Activated naive CD4-positive, alpha-beta T cell (primary cell): ENCODE data around the gene ADARB1.

Experiments
- DNase-seq, 4 experiments: peaks; one replicate each; lab custom pipeline; 2025; lab: John Stamatoyannopoulos, UW

The ADARB1 gene

DNA sequence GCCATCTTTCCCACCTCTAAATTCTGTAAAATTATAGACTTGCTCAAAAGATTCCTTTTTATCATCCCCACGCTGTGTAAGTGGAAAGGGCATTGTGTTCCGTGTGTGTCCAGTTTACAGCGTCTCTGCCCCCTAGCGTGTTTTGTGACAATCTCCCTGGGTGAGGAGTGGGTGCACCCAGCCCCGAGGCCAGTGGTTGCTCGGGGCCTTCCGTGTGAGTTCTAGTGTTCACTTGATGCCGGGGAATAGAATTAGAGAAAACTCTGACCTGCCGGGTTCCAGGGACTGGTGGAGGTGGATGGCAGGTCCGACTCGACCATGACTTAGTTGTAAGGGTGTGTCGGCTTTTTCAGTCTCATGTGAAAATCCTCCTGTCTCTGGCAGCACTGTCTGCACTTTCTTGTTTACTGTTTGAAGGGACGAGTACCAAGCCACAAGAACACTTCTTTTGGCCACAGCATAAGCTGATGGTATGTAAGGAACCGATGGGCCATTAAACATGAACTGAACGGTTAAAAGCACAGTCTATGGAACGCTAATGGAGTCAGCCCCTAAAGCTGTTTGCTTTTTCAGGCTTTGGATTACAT is 151.5 kb downstream of the ADARB1 start:
- DNase-seq: no peak

DNA sequence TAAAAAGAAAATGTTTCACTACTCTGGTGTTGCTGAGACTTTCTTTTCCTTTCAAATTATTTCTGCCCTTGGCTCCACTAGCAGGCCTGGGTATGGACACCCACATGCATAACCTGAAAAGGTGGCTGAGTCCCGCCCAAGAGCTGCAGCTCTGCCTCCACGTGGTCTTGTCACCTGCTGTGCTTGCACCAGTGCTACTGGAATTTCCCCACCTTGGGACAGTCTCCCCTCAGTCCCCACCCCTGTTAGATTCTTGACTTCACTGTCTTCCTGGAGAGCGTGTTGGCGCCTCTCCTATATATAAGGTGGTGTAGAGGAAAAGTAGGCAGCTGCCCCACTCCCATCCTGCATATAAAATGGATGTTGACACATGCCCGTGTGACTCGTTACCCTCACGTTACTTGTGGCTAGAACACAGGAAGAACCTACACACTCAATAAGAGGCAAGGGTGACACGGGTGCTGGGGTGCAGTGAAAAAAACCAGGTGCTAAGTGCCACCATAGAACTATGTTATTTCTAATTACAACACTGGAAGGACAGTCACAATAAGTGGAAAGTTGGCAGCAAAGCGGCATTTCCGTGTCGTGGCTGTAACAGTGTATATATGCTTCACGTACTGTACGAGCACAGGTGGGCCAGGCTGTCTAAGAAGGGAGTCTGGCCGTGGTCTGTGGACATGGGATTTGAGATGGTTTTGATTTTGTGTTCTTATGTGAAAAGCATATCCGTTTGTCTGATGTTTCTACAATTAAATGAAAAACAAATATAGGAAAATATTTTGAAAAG is 152.4 kb downstream of the ADARB1 start:
- no peak for DNase-seq

DNA sequence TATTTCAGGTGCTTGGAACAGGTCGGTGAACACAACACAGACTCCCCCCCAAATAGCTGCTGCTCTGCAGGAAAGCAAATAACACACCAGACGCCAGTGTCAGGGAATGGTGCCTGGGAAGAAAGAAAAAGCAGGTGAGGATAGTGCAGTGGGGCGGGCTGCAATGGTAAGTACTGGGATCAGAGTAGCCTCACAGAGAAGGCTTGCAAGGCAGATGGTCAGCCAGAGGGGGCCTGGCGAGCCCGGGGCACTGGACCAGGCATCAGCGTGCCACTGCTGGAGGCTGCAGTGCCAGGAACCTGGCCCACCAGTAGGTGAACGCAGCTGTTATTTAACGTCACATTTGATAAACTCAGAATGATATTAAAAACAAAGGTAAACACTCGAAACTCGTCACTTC is 153.4 kb downstream of the ADARB1 start:
- no peak for DNase-seq

DNA sequence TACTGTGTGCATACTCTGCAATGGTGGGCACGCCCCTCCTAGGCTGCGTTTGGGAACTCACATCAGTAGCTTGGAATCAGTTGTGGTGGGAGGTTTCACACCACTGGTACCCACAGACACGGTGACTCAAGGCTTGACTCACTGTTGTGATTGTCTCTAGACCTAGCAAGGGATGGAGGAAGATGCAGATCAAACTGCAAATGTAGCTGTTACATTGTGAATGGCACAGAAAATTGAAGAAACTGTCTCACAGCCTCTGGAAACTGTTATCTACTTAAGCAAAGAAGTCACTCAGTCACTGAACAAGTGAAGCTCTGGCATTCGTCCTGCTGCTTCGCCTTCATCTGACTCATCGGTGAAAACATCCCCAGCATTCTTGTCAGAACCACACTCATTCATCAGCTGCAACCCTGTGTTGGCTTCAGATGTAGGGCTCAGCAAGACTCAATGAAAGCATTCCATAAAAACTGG is 153.8 kb downstream of the ADARB1 start:
- DNase-seq: peak in 1 of 4 experiments; percentile 17

DNA sequence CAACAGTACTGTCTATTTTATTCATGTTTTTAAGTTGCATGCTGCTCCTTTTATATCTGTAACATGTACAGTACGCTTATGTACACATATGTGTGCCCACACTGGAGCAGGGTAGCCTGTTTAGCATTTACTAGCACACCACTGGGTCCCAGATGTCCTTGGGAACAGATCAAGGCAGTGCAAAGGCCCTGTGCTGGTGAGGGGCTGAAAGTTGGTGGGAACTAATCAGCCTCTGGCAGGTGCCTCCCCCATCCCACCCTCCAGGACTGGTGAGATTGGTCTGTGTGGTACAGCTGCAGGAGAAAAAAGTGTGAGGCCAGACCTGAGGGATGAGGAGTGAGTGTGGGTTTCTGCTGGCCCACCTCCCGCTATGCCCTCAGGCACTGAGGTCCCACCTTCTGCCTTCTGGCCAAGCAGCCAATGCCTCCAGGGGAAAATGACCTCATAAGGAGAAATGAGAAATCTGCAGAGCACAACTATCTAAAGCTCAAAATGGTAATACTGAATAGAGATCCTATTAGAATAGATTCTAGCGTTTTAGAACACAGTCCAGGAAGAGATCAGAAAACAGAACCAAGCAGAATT is 154.4 kb downstream of the ADARB1 start:
- DNase-seq: no peak

DNA sequence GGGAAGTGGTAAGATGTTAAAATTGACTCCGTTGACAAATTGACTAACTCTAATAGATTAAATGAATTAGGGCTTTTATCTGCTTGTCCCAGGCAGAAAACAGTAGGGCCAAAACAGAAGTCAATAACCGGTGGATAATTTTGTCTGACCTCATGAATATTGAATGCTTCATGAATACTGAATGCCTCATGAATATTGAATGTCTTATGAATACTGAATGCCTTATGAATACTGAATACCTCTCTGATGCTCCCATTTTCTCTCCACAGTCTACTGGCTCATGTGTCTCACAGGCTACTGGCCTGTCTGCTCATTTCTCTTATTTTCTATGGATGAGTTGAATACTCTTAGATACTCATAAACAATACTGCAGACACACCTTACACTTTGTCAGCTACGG is 157.3 kb downstream of the ADARB1 start:
- no peak for DNase-seq

DNA sequence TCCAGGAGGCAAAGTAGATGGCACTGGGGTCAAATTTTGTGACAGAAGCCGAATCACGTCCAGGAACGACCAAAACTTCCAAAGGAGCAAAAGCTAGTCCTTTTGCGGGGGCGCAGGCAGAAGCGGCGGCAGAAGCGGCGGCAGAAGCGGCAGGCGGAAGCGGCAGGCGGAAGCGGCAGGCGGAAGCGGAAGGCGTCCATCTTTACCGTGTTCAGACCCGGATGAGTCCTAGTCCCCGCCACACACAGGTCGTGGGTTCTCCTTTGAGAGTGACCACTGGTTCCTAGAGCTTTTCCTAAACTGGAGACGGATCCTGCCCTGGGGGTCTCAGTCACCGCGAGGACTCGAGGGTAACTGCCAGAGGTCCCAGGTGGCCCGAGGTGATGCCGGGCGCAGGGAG is 159.7 kb downstream of the ADARB1 start:
- no peak for DNase-seq

DNA sequence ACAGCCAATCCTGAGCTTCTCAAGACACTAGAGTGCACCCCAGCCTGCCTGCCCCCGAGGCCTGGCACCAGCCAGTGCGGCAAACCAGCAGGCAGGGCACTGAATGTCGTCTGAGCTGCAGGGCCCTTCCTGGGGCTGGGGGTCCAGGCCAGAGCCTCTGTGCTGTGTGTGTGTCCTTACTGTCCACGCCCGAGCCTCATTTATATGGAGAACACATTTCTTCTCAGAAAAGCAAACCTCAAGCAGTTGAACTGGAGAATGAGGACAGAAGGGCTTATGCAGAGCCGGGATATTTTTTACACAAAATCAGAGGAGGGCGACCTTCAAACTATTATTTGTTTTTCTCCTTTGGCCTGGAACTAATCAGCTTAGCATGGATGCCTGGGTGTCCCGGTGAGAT is 160.6 kb downstream of the ADARB1 start:
- no peak for DNase-seq

DNA sequence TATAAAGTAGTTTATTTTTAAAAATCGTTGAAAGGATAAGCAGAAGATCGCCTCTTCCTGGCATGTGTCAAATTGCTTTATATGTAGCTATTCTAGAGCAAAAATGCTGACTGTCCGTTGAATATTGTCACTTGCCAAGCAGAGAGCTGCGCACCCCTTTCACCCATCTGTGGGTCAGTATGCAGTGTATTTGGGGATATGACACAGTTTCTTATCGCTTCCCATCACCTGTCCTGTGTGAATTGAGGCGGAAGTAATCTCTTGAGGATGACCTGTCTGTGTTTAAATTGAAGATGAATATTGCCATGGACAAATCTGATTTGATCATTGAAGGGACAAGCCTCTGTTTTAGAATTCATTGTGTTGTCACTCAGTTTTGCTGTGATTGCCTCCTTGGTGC is 161.1 kb downstream of the ADARB1 start:
- no peak for DNase-seq

DNA sequence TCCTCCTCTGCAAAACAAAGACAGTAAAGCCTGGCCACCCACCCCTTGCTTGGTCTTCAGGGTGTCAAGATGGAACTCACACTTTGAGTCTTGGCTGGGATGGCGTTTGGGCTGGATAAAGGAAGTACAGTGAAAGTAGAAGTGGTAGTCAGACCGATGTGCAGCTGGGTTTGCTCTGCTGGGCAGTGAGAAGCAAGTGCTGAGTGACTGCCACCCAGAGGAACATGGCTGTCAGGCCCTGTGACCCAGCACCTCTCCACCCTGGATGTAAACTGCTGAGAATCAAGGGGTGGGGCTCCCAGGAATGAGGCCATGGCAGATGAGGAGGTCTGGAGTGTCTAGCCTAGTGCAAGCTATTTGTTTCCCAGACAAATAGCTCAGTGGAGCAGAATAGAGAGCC is 162.1 kb downstream of the ADARB1 start:
- no peak for DNase-seq

DNA sequence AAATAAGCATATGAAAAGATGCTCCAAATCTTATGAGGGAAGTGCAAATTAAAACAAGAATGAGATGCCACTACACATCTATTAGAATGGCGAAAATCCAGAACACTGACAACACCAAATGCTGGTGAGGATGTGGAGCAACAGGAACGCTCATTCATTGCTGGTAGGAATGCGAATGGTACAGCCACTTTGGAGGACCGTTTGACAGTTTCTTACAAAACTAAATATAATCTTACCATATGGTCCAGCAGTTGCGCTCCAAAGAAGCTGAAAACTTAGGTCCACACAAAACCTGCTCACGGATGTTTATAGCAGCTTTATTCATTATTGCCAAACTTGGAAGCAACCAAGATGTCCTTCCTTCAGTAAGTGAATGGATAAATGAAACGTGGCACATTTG is 163.0 kb downstream of the ADARB1 start:
- DNase-seq: no peak

DNA sequence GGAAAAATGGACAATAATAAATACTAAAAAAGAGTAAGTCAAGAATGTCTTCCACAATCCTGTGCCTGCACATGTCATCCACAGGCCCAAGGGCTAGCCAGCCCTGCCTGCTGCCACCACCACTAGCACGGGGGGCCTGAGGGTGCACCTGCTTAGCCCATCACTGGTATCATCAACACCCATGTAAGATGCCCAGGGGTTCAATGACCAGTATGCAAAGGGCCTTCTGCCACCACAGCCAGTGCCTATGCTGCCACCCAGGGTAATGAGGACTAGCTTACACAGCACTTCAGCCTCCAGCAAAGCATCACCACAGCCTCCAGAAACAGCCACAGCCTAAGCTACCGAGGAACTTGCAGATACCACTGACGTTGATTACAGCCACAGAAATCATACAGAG is 167.0 kb downstream of the ADARB1 start:
- no peak for DNase-seq

DNA sequence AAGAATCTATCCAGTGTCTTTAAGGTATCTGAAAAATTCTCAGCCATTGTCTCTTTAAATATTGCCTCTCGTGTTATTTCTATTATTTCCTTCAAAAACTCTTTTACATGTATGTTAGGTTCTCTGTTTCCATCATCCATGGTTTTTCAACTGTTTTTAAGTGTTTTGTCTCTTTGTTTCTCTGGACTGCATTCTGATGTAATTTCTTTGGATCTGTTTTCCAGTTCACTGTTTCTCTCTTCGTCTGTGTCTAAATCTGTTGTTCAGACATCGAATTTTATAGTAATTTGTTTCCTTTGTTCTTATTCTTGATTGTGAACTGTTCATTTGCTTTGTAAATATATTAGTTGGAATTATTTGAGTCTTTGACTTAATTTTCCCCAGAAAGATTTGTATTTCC is 169.2 kb downstream of the ADARB1 start:
- no peak for DNase-seq

DNA sequence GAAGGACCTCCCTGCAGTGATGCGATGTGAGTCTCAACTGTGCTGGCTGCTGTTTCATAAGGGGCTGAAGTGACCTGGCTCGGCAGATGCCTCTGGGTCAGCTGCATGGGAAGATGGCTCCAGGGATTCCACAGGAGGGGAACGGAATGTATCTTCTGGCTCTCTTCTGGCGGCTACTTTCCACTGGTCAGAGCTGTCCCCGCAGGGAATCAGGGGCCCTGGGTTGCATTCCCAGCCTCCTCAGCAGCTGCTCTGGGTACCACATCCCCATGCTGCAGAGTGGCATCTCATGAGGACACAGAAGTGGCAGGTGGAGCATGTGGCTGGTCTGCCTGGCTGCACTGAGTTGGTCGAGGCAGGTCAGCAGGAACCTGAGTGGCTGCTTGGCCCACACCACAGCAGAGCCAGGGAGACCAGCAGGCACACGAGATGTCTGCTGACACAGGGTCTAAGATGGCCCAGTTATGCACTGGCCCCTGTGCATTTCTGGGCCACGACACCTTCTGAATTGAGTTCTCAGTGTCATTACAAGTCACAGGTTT is 170.5 kb downstream of the ADARB1 start:
- DNase-seq: no peak

DNA sequence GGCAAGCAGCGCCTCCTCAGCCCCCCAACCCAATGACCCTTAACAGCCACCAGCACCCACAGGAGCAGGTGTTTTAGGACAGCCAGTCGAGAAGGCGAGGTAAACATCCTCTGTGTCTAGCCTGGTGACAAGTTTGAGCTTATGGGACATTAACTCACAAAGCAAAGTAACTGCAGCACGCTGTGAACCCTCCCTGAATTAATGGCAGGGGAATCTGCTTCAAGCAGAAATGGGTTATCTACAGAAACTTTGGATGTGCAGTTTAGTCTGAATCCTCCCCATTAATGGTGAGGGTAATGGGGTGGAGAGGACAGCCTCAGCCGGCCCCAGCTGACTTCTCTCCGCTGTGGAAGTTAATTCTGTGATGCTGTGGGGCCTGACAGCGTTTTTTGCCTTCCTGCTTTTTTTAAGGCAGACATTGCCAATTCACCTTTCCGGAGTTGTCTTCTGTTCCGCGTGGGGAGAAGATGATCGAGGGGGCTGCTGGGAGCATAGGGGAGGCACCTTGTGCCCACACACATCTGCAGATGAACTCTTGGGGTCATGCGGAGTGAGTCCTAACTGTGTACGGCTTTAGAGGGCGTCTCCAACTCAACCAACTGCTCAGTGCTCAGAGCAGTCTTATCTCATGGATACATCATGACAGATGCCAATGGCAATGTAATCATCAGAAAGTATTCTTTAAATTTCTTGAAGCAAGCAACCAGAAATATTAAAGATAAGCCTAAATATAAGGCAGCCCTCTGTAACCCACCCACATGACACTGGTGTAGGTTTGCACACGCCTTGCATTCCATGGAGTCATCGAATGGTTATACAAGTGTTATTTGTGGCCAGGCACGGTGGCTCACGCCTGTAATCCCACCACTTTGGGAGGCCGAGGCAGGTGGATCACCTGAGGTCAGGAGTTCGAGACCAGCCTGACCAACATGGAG is 172.3 kb downstream of the ADARB1 start:
- no peak for DNase-seq

DNA sequence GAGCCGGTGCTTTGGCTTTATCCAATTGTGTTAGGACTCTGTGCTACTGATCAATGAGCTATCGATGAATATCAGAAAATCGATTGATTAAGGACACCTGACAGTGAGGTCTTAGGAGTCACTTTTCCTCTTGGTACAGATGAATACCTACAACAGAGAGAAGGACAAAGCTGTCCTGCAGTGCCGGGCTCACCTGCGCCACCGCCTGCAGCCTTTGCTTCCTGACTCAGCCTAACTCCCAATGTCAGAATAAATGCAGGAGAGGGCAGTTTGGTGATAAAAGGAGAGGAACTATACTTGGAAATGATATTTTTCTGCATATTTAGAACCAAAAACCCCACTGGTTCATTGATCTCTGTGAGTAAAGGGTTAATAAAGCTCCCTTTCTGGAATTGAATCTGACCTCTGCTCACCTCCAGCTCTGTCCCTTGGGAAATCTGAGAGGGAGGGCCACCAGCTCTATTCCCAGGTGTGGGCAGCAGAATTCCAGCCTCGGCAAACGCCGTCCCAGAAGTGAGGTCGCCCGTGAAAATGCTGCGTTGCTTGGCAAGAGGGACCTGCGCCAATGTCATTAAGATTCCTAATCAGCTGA is 174.0 kb downstream of the ADARB1 start:
- DNase-seq: no peak

DNA sequence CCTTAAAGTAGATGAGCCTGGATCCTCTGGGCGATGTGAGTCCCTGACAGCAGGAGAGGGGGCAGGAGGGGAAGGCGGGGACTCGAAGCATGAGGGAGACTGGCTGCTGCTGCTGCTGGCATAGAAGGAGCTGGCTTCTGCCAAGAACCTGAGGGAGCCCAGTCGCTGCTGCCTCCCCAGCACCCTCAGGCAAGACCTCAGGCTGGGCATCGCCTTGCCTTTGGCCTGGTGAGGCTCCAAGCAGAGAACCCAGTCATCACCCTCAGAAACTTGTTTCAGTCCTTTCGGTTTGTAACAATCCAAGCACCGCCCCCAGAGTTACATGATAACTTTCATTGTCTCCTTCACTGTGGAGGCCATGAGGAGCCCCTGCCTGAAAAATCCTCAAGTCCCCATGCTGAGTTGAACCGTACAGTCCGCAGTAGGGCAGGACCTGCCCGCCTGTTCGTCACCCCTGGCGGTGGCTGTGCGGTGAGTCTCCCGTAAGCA is 174.6 kb downstream of the ADARB1 start:
- DNase-seq: no peak

DNA sequence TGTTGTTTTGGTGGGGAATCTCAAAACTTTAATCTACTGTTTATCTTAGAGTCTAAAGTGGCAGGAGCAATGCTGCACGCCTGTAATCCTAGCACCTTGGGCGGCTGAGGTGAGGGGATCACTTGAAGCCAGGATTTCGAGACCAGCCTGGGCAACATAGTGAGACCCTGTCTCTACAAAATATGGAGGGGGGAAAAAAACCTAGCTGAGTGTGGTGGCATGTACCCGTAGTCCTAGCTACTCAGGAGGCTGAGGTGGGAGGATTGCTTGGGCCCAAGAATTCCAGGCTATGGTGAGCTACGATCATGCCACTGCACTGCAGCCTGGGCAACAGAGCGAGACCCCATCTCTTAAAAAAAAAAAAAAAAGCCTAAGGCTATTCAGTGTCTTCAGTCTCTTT is 175.2 kb downstream of the ADARB1 start:
- DNase-seq: no peak

DNA sequence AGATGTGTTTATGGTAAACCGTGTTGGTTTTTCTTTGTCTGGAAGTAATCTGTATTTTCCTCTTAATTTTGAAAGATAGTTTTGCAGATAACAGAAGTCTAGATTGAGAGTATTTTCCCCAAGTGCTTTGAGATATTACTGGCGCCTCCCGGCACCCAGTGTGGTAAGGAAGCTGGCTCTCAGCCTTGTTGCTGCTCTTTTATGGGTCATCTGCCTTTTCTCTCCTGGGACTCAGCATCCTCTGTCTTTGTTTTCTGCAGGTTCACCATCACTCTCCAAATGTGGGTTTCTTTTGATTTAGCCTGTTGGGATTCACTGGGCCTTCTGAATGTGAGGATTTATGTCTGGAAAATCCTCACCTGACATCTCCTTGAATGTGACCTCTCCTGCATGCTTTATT is 175.9 kb downstream of the ADARB1 start:
- no peak for DNase-seq

DNA sequence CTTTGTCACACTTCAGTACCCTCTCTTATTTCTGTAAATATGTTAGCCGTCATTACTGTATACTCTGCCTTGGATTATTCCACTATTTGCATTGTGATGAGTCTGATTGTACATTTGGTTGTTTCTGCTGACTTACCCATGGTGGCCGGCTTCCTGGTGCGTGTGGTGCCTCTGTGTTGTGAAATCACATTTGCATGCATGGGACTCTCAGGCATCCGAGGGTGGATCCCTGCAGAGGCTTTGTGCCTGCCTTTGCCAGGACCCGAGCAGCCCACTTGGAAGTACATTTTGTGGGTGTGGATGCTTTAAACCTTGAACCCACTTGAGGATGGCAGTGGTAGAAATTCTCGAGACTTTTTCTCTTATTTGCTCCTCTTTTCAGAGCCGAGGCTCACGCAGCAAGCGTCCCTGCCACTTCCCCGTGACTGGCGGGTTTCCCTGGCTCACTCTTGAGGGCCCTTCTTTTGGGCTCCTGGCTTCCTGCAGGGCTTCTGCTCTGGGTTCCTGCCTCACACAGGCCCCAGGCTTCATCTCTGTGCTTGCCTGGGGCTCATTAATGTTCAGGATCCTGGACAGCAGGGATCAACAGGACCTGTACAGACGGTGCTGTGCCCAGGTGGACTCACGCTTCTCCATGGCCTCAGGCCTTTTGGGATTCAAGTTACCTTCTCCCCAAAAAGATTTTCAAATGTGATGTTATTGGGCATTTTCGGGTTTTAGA is 176.7 kb downstream of the ADARB1 start:
- DNase-seq: no peak
